GM18505 (cell line): ENCODE results near the gene MACROD2.
A peak's percentile ranks its signal among the peaks of the same experiment; 100 is the strongest.

ENCODE experiments used
- ATAC-seq: cut with Tn5 transposase; IDR thresholded peaks from one replicate; pipeline ENCODE4 v1.9.1; 2021; ENCODE audit not compliant: unreplicated experiment
- POLR2A ChIP-seq: IDR thresholded peaks from 4 replicates; pipeline ENCODE4 v1.6.1; 2011; ENCODE audit warnings: borderline replicate concordance; ENCODE audit not compliant: insufficient read depth, insufficient read length; ENCODE audit errors: extremely low read depth

The MACROD2 gene

GRCh38 chr20:14531786-14532185 lies 536.5 kb downstream of the MACROD2 start:
- no peak for TF ChIP-seq POLR2A
- no peak for ATAC-seq

GRCh38 chr20:14536738-14537137 lies 541.4 kb downstream of the MACROD2 start:
- no peak for TF ChIP-seq POLR2A

GRCh38 chr20:14538433-14538832 lies 543.1 kb downstream of the MACROD2 start:
- peak; percentile 96 for ATAC-seq
- TF ChIP-seq POLR2A: no peak

More at GRCh38 chr20:14536738-14537137, 541.4 kb downstream of the MACROD2 start:
- ATAC-seq: no peak

- no peak for ATAC-seq
- TF ChIP-seq POLR2A: no peak
These were observed 547.7 kb downstream of the MACROD2 start for GRCh38 chr20:14543040-14543439.

DNA sequence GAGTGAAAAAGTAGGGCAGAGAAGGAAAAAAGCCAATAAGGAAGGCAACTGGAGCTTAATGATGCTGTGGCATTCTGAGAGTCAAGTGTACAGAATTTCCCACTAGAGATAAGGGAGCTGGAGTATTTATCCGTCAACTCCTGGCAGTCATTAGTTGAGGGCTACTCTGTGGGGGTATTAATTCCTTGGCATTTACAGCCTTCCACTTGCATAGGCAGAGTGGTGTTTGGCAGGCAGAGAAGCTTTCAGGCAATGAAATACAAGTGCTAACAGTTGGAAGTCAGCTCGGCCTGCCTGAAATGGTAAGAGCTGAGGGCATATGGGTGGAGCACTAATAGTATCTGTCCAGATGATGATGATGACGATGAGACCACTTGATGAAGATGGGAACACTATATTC lies 549.4 kb downstream of the MACROD2 start:
- no peak for ATAC-seq
- no peak for TF ChIP-seq POLR2A

DNA sequence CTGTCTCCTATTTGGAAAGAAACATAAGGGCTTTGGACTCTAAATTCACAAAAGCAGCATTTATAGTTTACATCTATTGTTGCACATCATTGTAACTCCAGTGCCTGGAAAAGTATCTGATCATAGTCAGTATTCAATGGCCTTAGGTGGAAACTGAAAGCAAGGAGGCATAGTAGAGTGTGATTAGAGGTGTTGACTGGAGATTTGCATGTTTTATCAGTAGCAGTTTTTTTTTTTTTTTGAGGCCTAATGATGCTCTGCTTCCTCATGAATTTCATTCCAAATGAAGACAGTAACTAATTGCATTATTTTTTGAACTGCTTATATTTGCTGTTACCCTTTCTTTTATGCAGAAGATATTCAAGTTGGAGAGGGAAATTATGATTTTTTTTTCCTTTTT lies 555.3 kb downstream of the MACROD2 start:
- TF ChIP-seq POLR2A: no peak
- no peak for ATAC-seq

- TF ChIP-seq POLR2A: no peak
- no peak for ATAC-seq
These were observed 558.6 kb downstream of the MACROD2 start for GRCh38 chr20:14553774-14554534.

DNA sequence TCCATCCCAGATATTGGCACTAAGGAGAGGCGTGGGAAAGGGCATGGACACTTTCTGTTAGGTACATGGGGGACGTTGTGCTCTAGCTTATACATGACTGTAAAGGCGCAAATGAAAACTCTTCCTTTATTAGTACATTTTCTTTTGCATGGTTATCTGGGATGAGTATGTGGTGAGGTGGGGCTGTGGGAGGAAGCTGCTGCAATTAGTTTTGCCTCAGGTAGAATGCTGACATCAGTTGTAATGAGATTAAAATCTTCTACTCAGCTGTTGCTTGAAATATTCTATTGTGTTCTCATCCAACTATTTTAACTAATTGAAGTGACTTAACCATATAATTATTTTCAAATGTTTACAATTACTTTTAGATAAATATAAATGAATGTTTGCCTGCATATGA lies 560.4 kb downstream of the MACROD2 start:
- no peak for TF ChIP-seq POLR2A
- no peak for ATAC-seq

DNA sequence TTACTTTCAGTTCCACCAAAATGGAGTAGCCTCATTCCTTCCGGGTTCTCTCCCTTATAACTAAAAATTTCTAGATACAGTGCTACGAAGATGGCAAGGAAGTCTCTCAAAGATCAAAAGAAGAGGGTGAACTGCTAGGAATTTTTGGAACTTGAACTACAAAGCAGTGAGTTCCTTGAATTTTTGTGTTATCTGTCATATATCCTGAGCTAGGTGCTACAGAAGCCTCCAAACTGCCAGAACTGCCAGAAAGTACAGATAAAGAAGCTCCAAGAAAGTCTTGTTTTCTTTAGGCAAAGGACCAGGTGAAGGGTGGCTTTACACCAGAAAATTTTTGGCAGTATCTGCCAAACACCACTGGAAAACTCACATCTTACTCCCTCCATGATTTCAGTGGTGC lies 560.9 kb downstream of the MACROD2 start:
- ATAC-seq: no peak
- no peak for TF ChIP-seq POLR2A

DNA sequence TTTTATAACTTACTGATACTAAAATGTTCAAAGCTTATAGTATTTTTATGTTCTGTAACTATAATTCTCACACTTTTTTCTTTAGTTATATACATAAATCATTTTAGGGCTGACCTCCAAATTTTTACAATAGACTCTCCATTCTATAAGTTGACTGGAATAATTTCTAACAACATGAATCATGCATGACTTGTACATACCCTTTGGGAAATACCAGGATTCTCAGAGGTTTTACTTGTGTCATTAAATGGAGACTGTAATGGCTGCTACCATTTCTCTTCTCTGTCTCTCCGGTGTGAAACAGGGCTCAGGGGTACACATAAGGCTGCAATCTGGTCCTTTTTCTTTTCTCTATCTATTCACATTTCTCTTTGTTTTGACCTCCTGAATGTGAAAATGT lies 564.3 kb downstream of the MACROD2 start:
- no peak for TF ChIP-seq POLR2A
- ATAC-seq: no peak

DNA sequence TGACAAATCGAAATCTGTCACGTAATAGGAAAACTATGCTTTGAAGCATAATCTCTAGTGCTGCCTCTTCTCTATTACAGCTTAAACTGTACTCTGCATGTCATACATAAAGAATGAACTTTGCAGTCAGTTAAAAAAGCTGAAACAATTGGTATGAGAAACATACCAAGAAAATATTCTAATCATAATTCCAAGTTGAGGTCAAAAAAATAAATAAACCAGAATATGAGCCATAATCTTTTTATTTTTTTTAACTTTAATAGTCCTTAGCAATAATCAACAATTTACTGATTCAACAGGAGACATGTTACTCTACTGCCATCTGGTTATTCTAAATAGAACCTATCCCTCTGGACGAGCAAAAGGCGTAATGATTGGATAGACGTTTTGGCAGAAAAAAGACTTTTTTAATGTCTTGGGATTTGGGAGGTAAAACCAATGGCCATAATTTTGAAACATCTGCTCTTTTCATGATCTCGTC lies 566.5 kb downstream of the MACROD2 start:
- TF ChIP-seq POLR2A: no peak

GRCh38 chr20:14562981-14563380 lies 567.7 kb downstream of the MACROD2 start:
- no peak for ATAC-seq
- no peak for TF ChIP-seq POLR2A

More for the DNA sequence above, 566.5 kb downstream of the MACROD2 start:
- ATAC-seq: no peak

DNA sequence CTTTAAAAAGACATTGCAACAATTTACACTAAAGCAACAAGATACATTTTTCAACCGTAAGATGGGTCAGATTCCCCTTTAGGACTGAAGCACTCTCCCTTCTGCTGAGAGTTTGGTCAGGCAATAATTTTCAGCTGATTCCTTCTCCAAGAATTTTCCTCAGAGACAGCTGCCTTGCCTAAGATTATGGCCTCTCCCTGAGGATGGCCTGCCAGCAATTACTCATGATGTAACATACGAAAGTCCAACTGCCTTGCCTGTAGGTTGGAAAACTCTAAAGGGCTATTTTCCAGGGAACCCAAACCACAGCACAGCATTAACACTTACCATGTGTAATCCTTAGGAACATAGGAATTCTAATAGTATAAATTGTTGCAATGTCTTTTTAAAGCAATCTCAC lies 571.2 kb downstream of the MACROD2 start:
- no peak for TF ChIP-seq POLR2A
- ATAC-seq: no peak

DNA sequence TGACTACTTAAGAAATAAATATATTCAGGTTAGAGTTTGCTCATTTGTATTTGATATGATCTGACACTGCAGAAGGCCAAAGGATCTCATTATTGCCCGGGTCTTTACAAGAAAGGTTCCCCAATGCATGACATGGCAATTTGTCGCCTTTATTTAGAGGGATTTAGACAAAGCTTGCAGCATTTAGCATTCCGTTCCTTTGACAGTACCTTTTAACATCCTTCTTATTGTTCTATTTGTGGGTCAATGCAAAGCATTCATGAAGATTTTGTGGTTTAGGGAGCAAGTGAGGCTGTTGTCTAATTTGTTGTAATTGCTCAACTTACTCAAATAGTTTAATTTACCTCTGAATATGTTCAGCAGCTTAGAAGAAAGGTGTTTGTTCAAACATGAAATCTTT lies 572.9 kb downstream of the MACROD2 start:
- TF ChIP-seq POLR2A: no peak
- no peak for ATAC-seq

DNA sequence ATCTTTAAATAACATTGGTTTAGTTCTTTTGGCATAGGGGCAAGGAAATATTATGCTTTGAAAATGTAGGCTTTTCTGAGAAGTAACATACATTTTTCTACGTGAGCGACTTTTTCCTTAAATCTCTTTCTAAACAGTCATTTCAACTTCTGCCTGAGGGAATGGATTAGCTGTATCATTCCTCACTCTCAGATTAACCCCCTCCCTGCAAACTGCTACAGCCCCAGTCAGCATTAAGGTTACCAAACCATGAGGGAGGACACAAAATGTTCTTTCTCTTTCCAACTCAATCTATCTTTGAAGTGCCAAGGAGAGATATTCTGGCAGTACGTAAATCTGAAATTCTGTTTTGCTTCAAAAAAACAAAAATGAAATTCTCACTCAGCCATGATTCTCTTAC lies 573.4 kb downstream of the MACROD2 start:
- ATAC-seq: no peak
- TF ChIP-seq POLR2A: no peak

DNA sequence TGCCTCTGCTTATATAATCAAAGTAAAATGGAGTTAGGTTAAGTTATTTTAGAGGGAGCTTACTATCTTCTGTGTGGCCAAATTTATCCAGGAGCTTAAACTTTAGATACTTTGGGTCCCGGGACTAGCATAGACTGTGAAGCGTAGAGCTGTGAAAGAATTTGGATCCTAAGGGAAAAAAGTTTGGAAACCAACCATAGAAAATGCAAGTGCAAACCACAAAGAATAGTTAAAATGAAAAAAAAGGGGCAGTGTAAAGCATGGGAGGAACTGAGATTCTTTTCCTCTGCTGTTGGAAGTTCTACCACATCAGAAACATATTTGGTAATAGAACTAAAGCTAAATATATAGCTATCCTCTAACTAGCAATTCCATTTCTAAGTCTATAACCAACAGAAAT lies 574.3 kb downstream of the MACROD2 start:
- ATAC-seq: no peak
- TF ChIP-seq POLR2A: no peak

GRCh38 chr20:14570811-14571210 lies 575.5 kb downstream of the MACROD2 start:
- TF ChIP-seq POLR2A: no peak
- ATAC-seq: no peak
